ENCODE data around the gene ANO8. TPM values are rescaled to one million over a fixed set of nuclear protein-coding genes. Genes with fewer than 3 reads are reported as not detected.

Gene ANO8
- total RNA-seq, 1 experiment from 2014 or later = 12.1 TPM

DNA sequence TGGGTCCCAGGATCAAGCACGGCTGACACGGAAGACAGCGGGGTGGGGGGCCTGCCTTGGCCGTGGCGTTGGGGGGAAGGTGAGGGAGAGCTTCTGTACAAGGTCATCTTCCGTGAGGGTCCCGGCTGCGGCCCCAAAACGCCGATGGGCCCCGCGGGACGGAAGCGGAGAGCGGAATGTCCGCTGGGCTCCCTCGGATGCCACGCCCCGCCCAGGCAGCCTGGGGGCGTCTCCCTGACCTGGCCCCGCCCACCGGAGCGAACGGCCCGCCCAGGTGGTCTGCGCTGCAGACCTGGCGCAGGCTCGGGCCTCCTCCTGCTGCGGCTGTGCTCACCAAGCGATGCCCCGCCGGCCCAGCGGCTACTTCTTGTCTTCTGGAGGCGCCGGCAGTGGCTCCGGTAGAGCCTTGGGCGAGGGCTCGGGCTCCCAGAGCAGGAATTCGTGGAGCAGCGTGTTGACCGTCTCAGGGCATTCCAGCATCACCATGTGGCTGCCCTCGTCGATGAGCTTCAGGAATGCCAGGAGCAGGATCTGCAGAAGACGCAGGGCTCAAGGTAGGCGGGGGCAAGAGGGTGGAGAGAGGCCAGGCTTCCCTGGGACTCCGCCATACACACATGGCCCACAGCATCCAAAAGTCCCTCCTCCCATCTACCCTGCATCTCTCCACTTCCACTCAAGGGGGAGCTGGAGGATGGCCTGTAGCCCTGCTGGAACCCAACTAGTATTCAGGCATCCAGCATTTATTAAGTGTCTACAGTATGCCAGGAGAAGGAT, 42.2 kb downstream of the ANO8 start:
- Histone ChIP-seq H3K9me2 (replicated peaks; ENCODE audit: low read length) (no peaks in the 10 kb centered on the region), H3K9me3 (ENCODE audit: low read length) (no peaks in the 10 kb centered on the region), H4K20me1 (ENCODE audit: low read length) (no peaks in the 10 kb centered on the region), H2AFZ (ENCODE audit: low read length) (no peak overlapping the region), H3K27me3 (ENCODE audit: low read length) (no peaks in the 10 kb centered on the region), H3K9ac (ENCODE audit: low read length) (no peak overlapping the region), H3K4me1 (ENCODE audit: insufficient read depth, low read length) (peaks cover 18% of the 10 kb centered on the region), H3K4me2 (ENCODE audit: low read length) (no peak overlapping the region), H3K27ac (ENCODE audit: low read length) (no peak overlapping the region), H3K4me3 (ENCODE audit: low read length) (no peak overlapping the region), H3K79me2 (ENCODE audit: low read length) (no peaks in the 10 kb centered on the region), H3F3A (ENCODE audit: low read length, unreplicated experiment) (no peaks in the 10 kb centered on the region), H3K36me3 (ENCODE audit: low read depth, low read length) (peaks cover 7% of the 10 kb centered on the region; the same call in 1 of the 2 replicates)
- no TSS peak for BruUV-seq (replicated peaks)
- CTCF ChIA-PET = no interaction called here
- no peak for TF ChIP-seq EZH2 (IDR thresholded peaks at IDR 0.05; ENCODE audit: low read length, unreplicated experiment)
- no peak for TF ChIP-seq EZH2phosphoT487 (IDR thresholded peaks at IDR 0.05; ENCODE audit: borderline replicate concordance, low read length)
- peak; percentile 56; the same call in 1 of the 2 replicates for TF ChIP-seq CTCF (conservative IDR thresholded peaks at IDR 0.05; ENCODE audit: low read depth, low read length)
- ATAC-seq (peak; percentile 61), DNase-seq (peak; percentile 72)
- intact Hi-C loops (cut with micrococcal nuclease) = loop anchor here (10.0 kb wide), 1 partner anchor 92 kb away; no protein-coding TSS in a partner anchor
- POLR2A ChIA-PET (ENCODE audit: unreplicated experiment) = no interaction called here

GRCh38 chr19:17289489-17289888, 45.2 kb downstream of the ANO8 start:
- Histone ChIP-seq H3K27ac (ENCODE audit: low read length) (no peak overlapping the region), H3K9me2 (replicated peaks; ENCODE audit: low read length) (no peaks in the 10 kb centered on the region), H3K79me2 (ENCODE audit: low read length) (no peaks in the 10 kb centered on the region), H2AFZ (ENCODE audit: low read length) (no peak overlapping the region), H3F3A (ENCODE audit: low read length, unreplicated experiment) (no peaks in the 10 kb centered on the region), H3K4me2 (ENCODE audit: low read length) (no peak overlapping the region), H3K4me1 (ENCODE audit: insufficient read depth, low read length) (no peaks in the 10 kb centered on the region), H3K36me3 (ENCODE audit: low read depth, low read length) (0 out of 2 replicates have a peak, but pooled peaks cover 5% of the 10 kb centered on the region), H3K27me3 (ENCODE audit: low read length) (no peaks in the 10 kb centered on the region), H3K9me3 (ENCODE audit: low read length) (no peaks in the 10 kb centered on the region), H4K20me1 (ENCODE audit: low read length) (no peaks in the 10 kb centered on the region), H3K9ac (ENCODE audit: low read length) (no peak overlapping the region), H3K4me3 (ENCODE audit: low read length) (no peak overlapping the region)
- DNase-seq (peak; percentile 24), ATAC-seq (peak; percentile 42; the same call in 1 of the 2 replicates)
- no peak for TF ChIP-seq EZH2phosphoT487 (IDR thresholded peaks at IDR 0.05; ENCODE audit: borderline replicate concordance, low read length)
- TF ChIP-seq EZH2 (IDR thresholded peaks at IDR 0.05; ENCODE audit: low read length, unreplicated experiment) = no peak
- no peak for TF ChIP-seq CTCF (conservative IDR thresholded peaks at IDR 0.05; ENCODE audit: low read depth, low read length)
- ChIA-PET POLR2A (ENCODE audit: unreplicated experiment) (no interaction called here), CTCF (interaction anchor here (0.6 kb wide), 1 partner anchor 388 kb away, joined by 3 read pairs; no protein-coding TSS in a partner anchor)
- intact Hi-C loops (cut with micrococcal nuclease) = no loop called here
- no TSS peak for BruUV-seq (replicated peaks)

GRCh38 chr19:17286752-17287151, 47.9 kb downstream of the ANO8 start:
- no peak overlapping the region for H3K4me3 ChIP-seq (ENCODE audit: low read length)
- intact Hi-C loops (cut with micrococcal nuclease) = no loop called here
- no peak for DNase-seq
- H2AFZ ChIP-seq (ENCODE audit: low read length) = no peak overlapping the region
- H3F3A ChIP-seq (ENCODE audit: low read length, unreplicated experiment) = no peaks in the 10 kb centered on the region
- H4K20me1 ChIP-seq (ENCODE audit: low read length) = no peaks in the 10 kb centered on the region
- no peak for ATAC-seq
- no peaks in the 10 kb centered on the region for H3K4me1 ChIP-seq (ENCODE audit: insufficient read depth, low read length)
- ChIA-PET CTCF (interaction anchor here (0.6 kb wide), 1 partner anchor 31 kb away, joined by 8 read pairs; no protein-coding TSS in a partner anchor), POLR2A (ENCODE audit: unreplicated experiment) (no interaction called here)
- no peaks in the 10 kb centered on the region for H3K9me3 ChIP-seq (ENCODE audit: low read length)
- no TSS peak for BruUV-seq (replicated peaks)
- H3K4me2 ChIP-seq (ENCODE audit: low read length) = no peak overlapping the region
- H3K27ac ChIP-seq (ENCODE audit: low read length) = no peak overlapping the region
- no peaks in the 10 kb centered on the region for H3K27me3 ChIP-seq (ENCODE audit: low read length)
- no peaks in the 10 kb centered on the region for H3K9me2 ChIP-seq (replicated peaks; ENCODE audit: low read length)
- no peaks in the 10 kb centered on the region for H3K36me3 ChIP-seq (ENCODE audit: low read depth, low read length)
- H3K9ac ChIP-seq (ENCODE audit: low read length) = no peak overlapping the region
- H3K79me2 ChIP-seq (ENCODE audit: low read length) = no peaks in the 10 kb centered on the region
- no peak for TF ChIP-seq EZH2 (IDR thresholded peaks at IDR 0.05; ENCODE audit: low read length, unreplicated experiment)
- no peak for TF ChIP-seq CTCF (conservative IDR thresholded peaks at IDR 0.05; ENCODE audit: low read depth, low read length)
- TF ChIP-seq EZH2phosphoT487 (IDR thresholded peaks at IDR 0.05; ENCODE audit: borderline replicate concordance, low read length) = no peak
